H9 (cell line): Measurements from ENCODE around the gene QRICH2. TPM values are rescaled to one million over a fixed set of nuclear protein-coding genes. Genes with fewer than 3 reads are reported as not detected.
"Not testable (repeated sequence)": the region's sequence is repeated elsewhere in the genome, so short reads cannot be mapped to it uniquely, and the experiment has no call there.

Experiments
- DNase-seq: peaks from one replicate; pipeline ENCODE4 v3.0.0-alpha.2; 2017
- H2AFZ ChIP-seq: one replicate; pipeline ENCODE4 v1.6.1; 2013; ENCODE audit warnings: mild to moderate bottlenecking, low read length, control low read depth, moderate library complexity
- H2AK5ac ChIP-seq: 2 replicates; pipeline ENCODE4 v1.6.1; 2013; ENCODE audit warnings: low read length, control low read depth, mixed read lengths; ENCODE audit not compliant: insufficient read length
- H2BK120ac ChIP-seq: one replicate; pipeline ENCODE4 v1.6.1; 2013; ENCODE audit warnings: low read depth, mild to moderate bottlenecking, low read length, control low read depth, inconsistent platforms; ENCODE audit not compliant: poor library complexity, severe bottlenecking
- H2BK12ac ChIP-seq: 2 replicates; pipeline ENCODE4 v1.6.1; 2013; ENCODE audit warnings: low read length, control low read depth, mixed read lengths, low read depth; ENCODE audit not compliant: insufficient read length
- H2BK15ac ChIP-seq: 2 replicates; pipeline ENCODE4 v1.6.1; 2013; ENCODE audit warnings: low read depth, low read length, control low read depth
- H2BK20ac ChIP-seq: one replicate; pipeline ENCODE4 v1.6.1; 2013; ENCODE audit warnings: low read depth, mild to moderate bottlenecking, low read length, control low read depth, inconsistent platforms; ENCODE audit not compliant: poor library complexity, severe bottlenecking
- H2BK5ac ChIP-seq: 2 replicates; pipeline ENCODE4 v1.6.1; 2013; ENCODE audit warnings: low read length, control low read depth, mixed read lengths; ENCODE audit not compliant: insufficient read length
- H3K14ac ChIP-seq: 2 replicates; pipeline ENCODE4 v1.6.1; 2013; ENCODE audit warnings: low read length, control low read depth; ENCODE audit not compliant: insufficient read depth
- H3K18ac ChIP-seq: 2 replicates; pipeline ENCODE4 v1.6.1; 2013; ENCODE audit warnings: low read depth, mild to moderate bottlenecking, mixed read lengths, low read length, control low read depth; ENCODE audit not compliant: insufficient read length
- H3K23ac ChIP-seq: 2 replicates; pipeline ENCODE4 v1.6.1; 2013; ENCODE audit warnings: low read length, control low read depth, mixed read lengths, low read depth; ENCODE audit not compliant: insufficient read length
- H3K23me2 ChIP-seq: 2 replicates; pipeline ENCODE4 v1.6.1; 2013; ENCODE audit warnings: low read depth, mild to moderate bottlenecking, mixed read lengths, low read length, control low read depth; ENCODE audit not compliant: insufficient read length, poor library complexity, severe bottlenecking
- H3K27ac ChIP-seq: 2 replicates; pipeline ENCODE4 v1.5.1; 2013; ENCODE audit warnings: low read length, control low read depth, mixed read lengths, low read depth; ENCODE audit not compliant: insufficient read length
- H3K27me3 ChIP-seq: 2 replicates; pipeline ENCODE4 v1.6.1; 2013; ENCODE audit warnings: low read length, control low read depth, inconsistent platforms; ENCODE audit not compliant: insufficient read depth
- H3K4ac ChIP-seq: 2 replicates; pipeline ENCODE4 v1.6.1; 2013; ENCODE audit warnings: low read depth, mild to moderate bottlenecking, control low read depth, inconsistent platforms, low read length, moderate library complexity
- H3K4me1 ChIP-seq: 2 replicates; pipeline ENCODE4 v1.6.1; 2013; ENCODE audit warnings: low read length, control low read depth, inconsistent platforms; ENCODE audit not compliant: insufficient read depth
- H3K4me2 ChIP-seq: 2 replicates; pipeline ENCODE4 v1.6.1; 2013; ENCODE audit warnings: low read length, control low read depth, mixed read lengths; ENCODE audit not compliant: insufficient read length, insufficient read depth
- H3K56ac ChIP-seq: 2 replicates; pipeline ENCODE4 v1.6.1; 2013; ENCODE audit warnings: low read depth, mild to moderate bottlenecking, mixed read lengths, low read length, control low read depth; ENCODE audit not compliant: insufficient read length
- H3K79me1 ChIP-seq: 2 replicates; pipeline ENCODE4 v1.6.1; 2013; ENCODE audit warnings: low read depth, mild to moderate bottlenecking, moderate library complexity, low read length, control low read depth, inconsistent platforms; ENCODE audit not compliant: insufficient read depth, poor library complexity, severe bottlenecking
- H3K79me2 ChIP-seq: 2 replicates; pipeline ENCODE4 v1.6.1; 2013; ENCODE audit warnings: low read length, control low read depth, inconsistent platforms; ENCODE audit not compliant: insufficient read depth
- H3K9ac ChIP-seq: 2 replicates; pipeline ENCODE4 v1.6.1; 2013; ENCODE audit warnings: low read length, control low read depth, mixed read lengths; ENCODE audit not compliant: insufficient read length; ENCODE audit errors: extremely low read depth
- H3K9me3 ChIP-seq: one replicate; pipeline ENCODE4 v1.6.1; 2013; ENCODE audit warnings: low read depth, low read length, inconsistent platforms; ENCODE audit not compliant: control insufficient read depth
- H3T11ph ChIP-seq: one replicate; pipeline ENCODE4 v1.6.1; 2013; ENCODE audit warnings: mild to moderate bottlenecking, low read length, control low read depth, inconsistent platforms
- H4K20me1 ChIP-seq: one replicate; pipeline ENCODE4 v1.6.1; 2013; ENCODE audit not compliant: control insufficient read depth, insufficient read length, insufficient read depth
- H4K5ac ChIP-seq: 2 replicates; pipeline ENCODE4 v1.6.1; 2013; ENCODE audit warnings: low read depth, mild to moderate bottlenecking, mixed read lengths, low read length, control low read depth; ENCODE audit not compliant: insufficient read length
- H4K8ac ChIP-seq: replicated peaks from 2 replicates; pipeline ENCODE4 v1.6.1; 2013; ENCODE audit warnings: low read length, control low read depth, mixed read lengths, low read depth; ENCODE audit not compliant: insufficient read length
- H4K91ac ChIP-seq: 2 replicates; pipeline ENCODE4 v1.6.1; 2013; ENCODE audit warnings: low read depth, mild to moderate bottlenecking, moderate library complexity, mixed read lengths, low read length, control low read depth; ENCODE audit not compliant: insufficient read length
- H3K27ac Mint-ChIP-seq, 3 experiments: 2 replicates in 2 of 3; 3 replicates in 1 of 3; pipeline ENCODE4 v1.8.0; 2020 to 2021; ENCODE audit warnings: mixed read lengths in 3 of 3, mild to moderate bottlenecking in 1 of 3, moderate library complexity in 1 of 3
- H3K27me3 Mint-ChIP-seq: 2 replicates; pipeline ENCODE4 v1.8.0; 2021; ENCODE audit warnings: low read depth, mild to moderate bottlenecking, moderate library complexity, mixed read lengths
- H3K36me3 Mint-ChIP-seq, 3 experiments: 2 replicates in 2 of 3; 3 replicates in 1 of 3; pipeline ENCODE4 v1.8.0; 2020 to 2021; ENCODE audit warnings: low read depth in 3 of 3, mixed read lengths in 3 of 3; ENCODE audit not compliant: insufficient read depth in 1 of 3
- H3K4me1 Mint-ChIP-seq, 2 experiments: 2 replicates each; pipeline ENCODE4 v1.8.0; 2020; ENCODE audit warnings: mixed read lengths in 2 of 2
- H3K4me3 Mint-ChIP-seq, 2 experiments: 2 replicates in 1 of 2; 3 replicates in 1 of 2; pipeline ENCODE4 v1.8.0; 2020 to 2021; ENCODE audit warnings: mild to moderate bottlenecking in 2 of 2, mixed read lengths in 2 of 2, moderate library complexity in 1 of 2
- H3K9me3 Mint-ChIP-seq, 2 experiments: 2 replicates in 1 of 2; 3 replicates in 1 of 2; pipeline ENCODE4 v1.8.0; 2020; ENCODE audit warnings: mild to moderate bottlenecking in 2 of 2, mixed read lengths in 2 of 2, moderate library complexity in 1 of 2
- CTCF ChIP-seq: fragments of 200-600 bp; sonication (generic); conservative IDR thresholded peaks from 3 replicates; pipeline ENCODE4 v1.8.0; 2021; ENCODE audit warnings: antibody characterized with exemption, mild to moderate bottlenecking
- WGBS: extraction: QIAGEN DNeasy Blood & Tissue Kit; methylation state at CpG from one replicate; pipeline ENCODE4 v1.1.7; 2013; ENCODE audit warnings: missing lambda C conversion rate, low lambda C conversion rate, mixed read lengths; ENCODE audit not compliant: insufficient read length; ENCODE audit errors: extremely low coverage; 5-methylcytosine and 5-hydroxymethylcytosine counted together
- total RNA-seq: library from RNA; stranded (reverse); gene quantifications from 2 replicates; pipeline ENCODE4 v1.2.1, GENCODE V29; 2021

QRICH2 gene
- total RNA-seq, 1 experiment from 2014 or later: 3.2 TPM

GRCh38 chr17:76268015-76268749 lies 39.9 kb downstream of the QRICH2 start:
- Histone ChIP-seq H3K27ac (no peak overlapping the region), H3T11ph (no peak overlapping the region)

GRCh38 chr17:76267581-76268001 lies 40.5 kb downstream of the QRICH2 start:
- not testable (repeated sequence) for H2BK5ac ChIP-seq, H3K4me2 ChIP-seq, H4K8ac ChIP-seq, H3K9me3 Mint-ChIP-seq, H3K9ac ChIP-seq, H3K4ac ChIP-seq, H2BK120ac ChIP-seq, H3T11ph ChIP-seq, H2BK12ac ChIP-seq, H2AK5ac ChIP-seq, H3K23me2 ChIP-seq, H3K9me3 ChIP-seq, H2AFZ ChIP-seq, H4K5ac ChIP-seq, DNase-seq, H3K23ac ChIP-seq, H3K56ac ChIP-seq, H3K18ac ChIP-seq, H2BK20ac ChIP-seq, H3K79me2 ChIP-seq, H3K27ac ChIP-seq, H2BK15ac ChIP-seq, H3K27me3 Mint-ChIP-seq, H3K79me1 ChIP-seq, H3K14ac ChIP-seq, H3K4me1 ChIP-seq, H4K91ac ChIP-seq, H4K20me1 ChIP-seq, H3K27me3 ChIP-seq
- peaks cover 35 to 54% of the 10 kb centered on the region in 2 experiments for H3K4me1 Mint-ChIP-seq
- H3K36me3 Mint-ChIP-seq: peaks cover 2 to 15% (median 10%) of the 10 kb centered on the region in 3 experiments; a peak in 6 of 7 replicates
- peak overlapping the region; percentile 44 to 88 (median 73); a peak in 4 of 7 replicates for H3K27ac Mint-ChIP-seq
- peak overlapping the region; percentile 21 to 49; a peak in 3 of 5 replicates for H3K4me3 Mint-ChIP-seq
- WGBS: no CpG with 5 or more reads among the region's 13 CpGs

More at GRCh38 chr17:76268015-76268749, 39.9 kb downstream of the QRICH2 start:
- no peak overlapping the region for H2AFZ ChIP-seq
- peaks cover 7% of the 10 kb centered on the region for H3K79me1 ChIP-seq
- no peak for DNase-seq
- H3K36me3 Mint-ChIP-seq: peaks cover 2 to 15% (median 10%) of the 10 kb centered on the region in 3 experiments; a peak in 6 of 7 replicates
- peaks cover 4% of the 10 kb centered on the region for H3K23me2 ChIP-seq
- H3K4ac ChIP-seq: no peak overlapping the region
- H3K79me2 ChIP-seq: peaks cover 2% of the 10 kb centered on the region; the same call in 1 of the 2 replicates
- no peak overlapping the region for H4K91ac ChIP-seq
- H2BK20ac ChIP-seq: no peak overlapping the region
- peaks cover 35 to 54% of the 10 kb centered on the region in 2 experiments for H3K4me1 Mint-ChIP-seq
- H3K9me3 ChIP-seq: no peaks in the 10 kb centered on the region
- no peak overlapping the region for H3K4me2 ChIP-seq
- no peak overlapping the region for H3K14ac ChIP-seq
- H2BK120ac ChIP-seq: no peak overlapping the region
- TF ChIP-seq CTCF: no peak
- no peak overlapping the region for H3K9ac ChIP-seq
- H3K27me3 ChIP-seq: no peaks in the 10 kb centered on the region
- no peak overlapping the region for H3K56ac ChIP-seq
- H3K27ac Mint-ChIP-seq: peak overlapping the region; percentile 44 to 88 (median 73); a peak in 4 of 7 replicates
- H3K27me3 Mint-ChIP-seq: no peaks in the 10 kb centered on the region
- no peak overlapping the region for H4K8ac ChIP-seq
- peaks cover 5% of the 10 kb centered on the region for H3K4me1 ChIP-seq
- no peak overlapping the region for H2BK5ac ChIP-seq
- H2AK5ac ChIP-seq: no peak overlapping the region
- H4K5ac ChIP-seq: no peak overlapping the region
- no CpG with 5 or more reads among the region's 9 CpGs for WGBS
- H2BK15ac ChIP-seq: no peak overlapping the region
- no peak overlapping the region for H2BK12ac ChIP-seq
- no peaks in the 10 kb centered on the region for H4K20me1 ChIP-seq
- H3K4me3 Mint-ChIP-seq: peak overlapping the region; percentile 21 to 49; a peak in 3 of 5 replicates
- H3K18ac ChIP-seq: no peak overlapping the region
- H3K9me3 Mint-ChIP-seq: no peaks in the 10 kb centered on the region
- H3K23ac ChIP-seq: no peak overlapping the region
